Measurements from ENCODE around the gene PRSS38.

Gene PRSS38

DNA sequence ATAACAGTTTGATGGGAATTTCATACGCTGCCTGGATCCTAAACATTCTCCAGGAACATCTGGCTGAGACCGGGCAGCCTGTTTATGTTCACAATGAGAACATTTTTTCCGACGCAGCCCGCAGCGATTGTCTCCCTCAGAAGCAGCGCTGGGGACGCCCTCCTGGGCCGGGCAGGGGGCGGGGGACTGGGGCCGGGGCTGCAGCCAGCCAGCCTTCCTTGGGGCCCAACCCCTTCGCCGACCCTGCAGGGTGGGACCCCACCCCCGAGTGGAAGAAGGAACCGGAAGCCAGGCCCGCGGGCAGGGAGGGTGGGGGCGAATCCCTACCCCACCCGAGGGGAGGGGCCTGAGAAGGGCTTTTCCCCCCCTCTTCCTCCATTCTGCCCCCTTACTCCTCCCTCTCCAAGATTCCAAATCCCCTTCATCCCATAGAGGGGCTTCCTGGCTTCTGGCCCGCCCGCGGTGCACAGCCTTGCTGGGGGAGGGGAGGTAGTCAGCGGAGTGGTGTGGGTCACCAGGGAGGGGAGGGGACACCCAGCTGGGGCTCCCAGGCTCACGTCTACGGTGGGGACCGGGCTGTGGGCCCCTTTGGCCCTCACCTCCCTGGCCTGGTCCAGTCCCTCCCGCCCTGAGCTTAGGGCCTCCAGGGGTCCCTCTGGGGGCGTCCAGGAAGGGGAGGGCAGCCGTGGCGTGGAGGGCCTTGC, 71.7 kb downstream of the PRSS38 start:
- FAIRE-seq: no peak

DNA sequence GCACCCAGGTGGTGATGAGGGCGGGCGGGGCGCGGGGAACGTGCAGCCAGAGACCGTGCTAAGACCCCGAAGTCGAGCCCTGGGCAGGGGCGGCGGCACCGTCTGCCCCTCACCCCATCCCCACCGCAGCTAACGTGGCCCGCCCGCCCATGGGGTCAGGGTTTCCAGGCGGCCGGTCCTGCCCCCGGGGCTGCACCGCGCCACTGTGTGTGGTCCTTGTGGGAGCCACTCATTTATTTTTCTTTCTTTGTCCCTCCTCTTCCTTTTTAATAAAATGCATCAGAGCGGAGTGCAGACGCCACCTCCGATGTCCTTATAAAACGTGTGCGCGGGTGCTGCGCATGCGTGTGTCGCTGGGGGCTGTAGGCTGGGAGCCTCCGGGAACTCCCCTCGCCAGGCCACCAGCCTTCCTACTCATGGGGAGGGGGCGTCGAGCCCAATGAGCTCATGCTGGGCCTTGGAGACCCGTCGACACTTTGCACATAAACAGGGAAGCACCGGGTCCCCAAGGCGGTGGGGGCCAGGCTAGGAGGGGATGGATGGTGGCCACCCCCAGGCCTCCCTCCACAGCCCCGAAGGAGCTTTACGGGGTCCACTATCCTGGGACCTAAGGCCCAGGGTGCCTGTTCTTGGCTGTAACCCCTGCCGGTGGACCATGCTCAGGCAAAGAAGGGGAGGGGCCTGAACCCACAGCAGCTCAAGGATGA, 72.4 kb downstream of the PRSS38 start:
- FAIRE-seq: no peak

DNA sequence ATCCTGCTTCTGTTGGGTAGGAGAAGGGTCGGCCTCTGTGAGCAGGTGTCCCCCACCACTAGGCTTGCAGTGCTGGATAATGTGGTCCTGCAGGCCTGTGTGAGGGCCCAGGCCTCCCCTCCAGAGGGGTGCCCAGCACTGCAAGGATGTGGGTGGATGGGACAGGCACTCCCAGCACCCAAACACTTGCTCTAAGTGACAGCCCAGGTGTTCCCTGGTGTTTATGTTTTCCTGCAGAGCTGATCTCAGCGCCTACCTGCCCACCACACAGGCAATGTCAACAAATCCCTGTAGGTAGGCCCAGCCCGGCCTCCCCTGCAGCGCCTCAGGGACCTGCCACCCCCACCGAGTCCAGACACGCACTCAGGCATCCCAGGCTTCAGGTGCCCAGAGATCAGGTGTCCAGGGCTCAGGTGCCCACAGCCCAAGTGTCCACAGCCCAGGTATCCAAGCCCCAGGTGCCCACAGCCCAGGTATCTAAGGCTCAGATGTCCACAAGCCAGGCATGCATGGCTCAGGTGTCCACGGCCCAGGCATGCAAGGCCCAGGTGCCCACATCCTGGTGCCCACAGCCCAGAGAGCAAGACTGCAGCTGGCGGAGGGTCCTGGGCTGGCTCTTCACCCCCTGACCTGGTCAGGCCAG, 73.0 kb downstream of the PRSS38 start:
- no peak for FAIRE-seq

DNA sequence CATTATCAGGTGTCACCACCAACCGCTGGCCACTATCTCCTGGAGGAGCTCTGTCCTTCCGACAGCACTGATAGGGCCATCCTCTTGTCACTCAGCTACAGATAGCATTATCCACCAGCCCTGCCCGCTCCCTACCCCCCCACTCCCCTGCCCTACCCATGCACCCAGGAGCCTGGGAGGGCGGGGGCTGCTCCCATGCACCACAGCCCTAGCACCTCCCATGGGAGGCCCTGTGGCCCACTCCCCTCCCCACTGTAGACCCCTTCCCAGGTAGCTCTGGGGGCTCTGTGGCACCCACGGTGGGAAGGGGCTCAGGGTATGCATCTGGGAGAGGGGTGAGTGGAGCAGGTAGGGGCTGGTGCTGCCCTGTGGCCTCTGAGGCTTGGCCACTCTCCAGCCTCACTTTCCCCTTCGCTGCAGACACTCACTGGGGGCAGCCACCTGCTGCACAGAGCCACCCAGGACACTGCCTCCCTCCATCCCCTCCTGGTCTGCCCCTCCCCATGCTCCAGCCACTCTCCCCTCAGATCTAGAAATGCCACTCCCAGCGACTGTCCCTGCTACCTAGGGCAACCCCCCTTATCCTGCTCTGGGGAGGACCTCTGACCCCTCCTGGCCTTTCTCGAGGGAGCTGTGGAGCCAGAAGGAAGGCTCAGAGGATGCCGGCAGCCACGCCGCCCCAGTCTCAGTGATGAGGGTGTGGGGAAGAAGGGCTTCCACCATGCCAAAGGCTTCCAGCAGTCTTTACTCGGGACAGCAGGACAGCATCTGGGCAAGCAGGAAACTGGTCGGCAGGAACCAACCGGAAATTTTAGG, 73.8 kb downstream of the PRSS38 start:
- FAIRE-seq: no peak

DNA sequence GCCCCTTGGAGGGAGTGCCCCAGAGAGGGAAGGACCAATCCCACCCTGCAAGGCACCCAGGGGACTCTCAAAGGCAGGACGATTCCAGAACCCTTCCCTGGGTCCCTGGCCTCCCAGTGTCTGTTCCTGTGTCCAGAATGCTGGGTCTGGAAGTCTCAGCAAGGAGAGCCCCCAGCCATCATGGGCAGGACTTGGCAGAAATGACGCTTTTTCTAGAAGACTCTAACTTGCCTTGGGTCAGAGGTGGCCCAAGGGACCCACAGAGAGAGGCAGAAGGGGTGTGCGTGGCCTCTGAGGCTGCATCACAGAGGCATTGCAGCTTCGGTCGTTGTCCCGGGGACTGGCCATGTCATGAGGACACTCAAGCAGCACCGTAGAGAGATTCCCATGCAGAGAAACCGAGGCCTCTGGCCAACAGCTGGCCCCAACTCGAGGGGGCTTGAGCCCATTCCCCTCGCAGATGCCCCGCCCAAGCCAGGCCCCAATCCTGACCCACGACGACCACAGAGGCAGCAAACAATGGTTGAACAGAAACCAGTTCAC, 74.5 kb downstream of the PRSS38 start:
- no peak for FAIRE-seq

DNA sequence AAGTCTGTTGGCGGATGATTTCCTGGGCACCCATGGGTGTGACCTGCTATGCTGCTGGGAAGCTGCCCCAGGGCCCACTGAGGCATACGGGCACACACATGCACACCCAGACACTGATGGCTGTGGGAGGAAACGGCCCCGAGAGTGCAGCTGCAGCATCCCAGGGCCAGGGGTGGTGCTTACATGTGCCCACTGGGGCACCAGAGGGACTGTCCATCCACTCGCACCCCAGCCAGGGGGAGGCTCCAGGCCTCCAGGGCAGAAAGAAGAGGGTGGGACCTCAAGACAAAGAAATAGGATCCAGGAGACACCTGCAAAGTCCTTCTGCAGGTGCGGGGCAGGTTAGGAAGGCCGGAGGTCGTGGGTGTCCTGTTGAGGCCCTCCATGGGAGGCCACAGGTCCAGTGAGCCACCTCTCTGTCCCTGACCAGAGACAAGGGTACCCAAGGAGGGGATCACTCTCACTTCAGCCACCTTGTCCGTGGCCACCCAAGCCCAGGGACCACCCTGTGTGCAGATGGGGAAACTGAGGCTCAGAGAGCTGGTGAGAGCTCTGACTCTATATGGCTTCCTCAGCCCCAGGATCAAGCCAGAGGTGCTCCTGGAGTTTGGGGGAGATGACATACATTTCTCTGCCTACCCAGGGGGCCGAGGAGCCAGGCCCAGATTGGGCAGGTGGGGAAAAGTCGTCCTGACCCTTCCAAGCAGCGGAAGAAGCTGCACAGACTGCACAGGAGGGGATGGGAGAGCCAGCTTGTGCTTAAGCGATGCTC, 75.2 kb downstream of the PRSS38 start:
- no peak for FAIRE-seq

DNA sequence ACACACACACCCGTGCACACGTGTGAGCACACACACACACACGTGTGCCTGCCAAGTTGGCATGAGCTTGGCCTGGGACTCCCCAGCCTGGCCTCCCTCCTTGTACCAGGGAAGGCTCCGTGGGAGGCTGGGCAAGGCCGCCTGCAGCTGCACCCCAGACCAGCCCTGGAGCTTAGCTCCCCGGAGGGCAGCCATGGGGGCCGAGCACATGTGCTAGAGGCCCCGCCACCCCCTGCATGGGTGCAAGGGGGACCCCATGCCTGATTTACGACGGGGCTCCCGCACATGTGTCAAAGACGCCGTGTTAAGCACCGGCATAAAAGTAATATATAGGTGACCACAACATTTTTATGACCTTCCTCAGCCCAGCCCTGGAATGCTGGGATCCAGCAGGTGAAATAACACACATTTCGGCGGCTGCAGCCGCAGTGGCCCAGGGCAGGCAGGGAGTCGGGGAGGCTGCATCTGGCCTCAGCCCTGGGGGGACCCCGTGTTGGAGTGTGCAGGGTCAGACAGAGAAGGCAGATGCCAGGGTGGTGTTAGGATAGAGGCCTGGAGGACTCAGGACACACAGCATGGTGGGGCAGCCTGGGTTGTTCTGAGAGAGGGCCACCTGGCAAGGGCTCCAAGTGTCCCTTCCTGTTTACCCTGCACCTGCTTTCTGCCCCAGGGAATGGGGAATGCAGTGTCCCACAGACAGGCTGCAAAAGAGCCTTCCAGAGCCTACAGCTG, 75.9 kb downstream of the PRSS38 start:
- no peak for FAIRE-seq

DNA sequence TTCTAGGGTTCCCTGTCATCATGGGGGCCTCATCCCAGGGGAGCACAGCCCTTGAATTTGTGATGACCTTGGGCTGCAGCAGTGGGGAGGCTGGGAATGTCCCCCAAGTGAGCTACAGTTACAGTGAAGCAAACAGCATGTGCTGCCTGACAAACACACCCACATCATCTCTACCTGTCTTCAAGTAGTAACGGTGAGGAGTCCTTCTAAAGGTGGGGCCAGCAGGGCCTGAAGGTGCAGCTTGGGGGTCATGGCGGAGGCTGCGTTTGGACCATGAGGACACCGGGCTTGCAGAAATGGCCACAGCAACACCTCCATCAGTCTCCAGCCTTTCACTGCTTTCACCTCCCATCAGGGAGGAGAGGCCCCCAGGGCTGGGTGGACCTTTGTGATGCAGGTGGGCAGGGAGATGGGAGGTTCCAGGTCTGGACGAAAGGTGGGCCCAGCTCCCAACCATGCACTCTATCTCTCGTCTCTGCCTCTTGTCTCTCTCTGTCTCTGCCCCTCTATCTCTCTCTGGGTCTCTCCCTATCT, 76.5 kb downstream of the PRSS38 start:
- no peak for FAIRE-seq

DNA sequence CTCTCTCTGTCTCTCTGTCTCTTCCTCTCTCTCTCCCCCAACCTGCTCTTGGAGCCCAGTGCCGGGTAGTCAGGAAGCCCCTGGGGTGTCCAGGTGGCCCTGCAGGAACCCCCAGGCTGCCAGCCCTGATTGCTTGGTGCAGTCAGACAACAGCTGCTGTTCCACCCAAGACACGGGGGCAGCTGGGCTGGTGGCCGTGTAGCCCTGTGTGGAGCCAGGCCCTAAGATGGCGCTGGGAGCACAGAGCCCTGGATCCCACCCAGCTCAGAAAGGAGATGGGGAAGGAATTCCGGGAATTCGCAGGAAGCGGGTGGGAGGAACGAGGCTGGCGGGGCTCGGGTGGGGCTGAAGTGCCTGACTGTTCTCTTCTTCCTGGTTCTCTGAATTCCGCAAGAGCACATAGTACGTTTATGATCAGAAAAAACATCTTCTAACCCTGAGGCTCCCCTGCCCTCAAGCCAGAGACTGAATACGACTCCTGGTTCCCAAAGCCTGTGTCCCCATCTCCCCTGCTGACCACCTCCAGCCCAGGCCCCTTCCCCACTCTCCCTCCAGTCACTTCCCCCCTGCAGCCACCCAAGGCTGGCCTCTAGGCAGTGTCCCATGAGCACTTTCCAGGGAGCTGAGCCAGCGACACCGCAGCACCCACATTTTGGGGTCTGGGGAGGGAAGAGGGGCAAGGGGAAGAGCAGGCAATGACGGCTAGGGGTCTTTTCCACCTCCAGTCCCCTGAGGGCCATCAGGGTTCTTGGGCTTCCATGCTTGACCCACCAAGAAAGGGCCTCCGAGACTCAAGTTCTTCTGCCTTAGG, 77.2 kb downstream of the PRSS38 start:
- FAIRE-seq: no peak

DNA sequence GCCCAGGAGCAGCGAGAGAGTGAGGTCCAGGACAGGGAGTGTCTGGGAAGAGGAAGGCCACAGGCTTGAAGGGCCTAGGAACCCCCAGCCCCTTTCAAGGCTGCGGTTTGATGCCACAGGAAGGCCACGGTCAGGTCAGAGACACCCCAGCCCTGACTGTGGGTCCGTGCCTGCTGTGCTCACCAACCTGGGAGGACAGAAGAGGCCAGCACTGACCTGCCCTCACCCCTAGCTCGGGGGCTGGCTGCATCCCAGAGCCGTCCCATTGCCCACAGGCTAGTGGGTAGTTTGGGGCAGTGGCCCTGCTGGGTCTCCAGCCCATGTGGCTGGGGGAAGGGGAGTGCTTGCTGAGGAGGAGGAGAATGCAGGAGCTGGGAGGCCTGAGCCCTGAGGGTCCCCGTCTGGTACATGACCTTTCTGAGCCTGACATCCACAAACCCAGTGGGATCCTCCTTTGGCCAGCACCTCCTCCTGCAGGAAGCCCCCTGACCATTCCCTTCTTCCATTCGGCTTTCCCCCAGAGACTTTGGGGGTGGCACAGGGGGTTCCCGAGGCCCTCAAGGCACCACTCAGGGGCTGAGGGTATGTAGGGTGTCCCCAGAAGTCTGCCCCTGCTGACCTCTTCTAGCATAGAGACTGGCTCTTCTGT, 77.9 kb downstream of the PRSS38 start:
- no peak for FAIRE-seq

DNA sequence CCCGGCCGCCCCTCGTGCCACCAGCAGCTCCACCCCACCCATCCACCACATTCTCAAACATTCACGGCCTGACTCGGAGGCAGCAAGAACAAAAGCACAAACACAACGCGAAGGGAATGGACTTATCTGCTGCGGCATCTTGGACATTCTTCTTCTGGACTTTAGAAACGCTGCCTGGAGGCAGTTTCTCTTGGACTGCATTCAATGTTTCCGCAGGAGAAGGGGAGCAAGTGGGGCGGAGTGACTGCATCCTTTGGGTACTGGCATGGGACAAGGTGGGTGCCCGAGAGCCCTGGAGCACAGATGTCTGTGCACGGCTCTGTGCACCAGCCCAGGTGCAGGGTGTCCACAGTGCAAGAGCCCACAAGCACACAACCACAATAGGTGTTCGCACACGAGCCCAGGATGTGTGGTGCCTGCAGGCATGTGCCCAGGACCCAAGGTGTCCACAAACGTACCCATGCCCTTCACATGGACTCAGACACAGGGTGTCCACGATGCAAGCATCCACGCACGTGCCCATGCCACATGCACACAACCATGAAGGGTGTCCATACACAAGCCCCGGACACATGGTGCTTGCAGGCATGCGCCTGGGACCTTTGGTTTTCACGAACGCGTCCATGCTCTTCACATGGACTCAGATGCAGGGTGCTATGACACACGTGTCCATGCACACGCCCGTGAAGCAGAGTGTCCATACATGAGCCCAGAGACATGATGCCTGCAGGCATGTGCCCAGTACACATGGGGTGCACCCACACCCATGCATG, 78.7 kb downstream of the PRSS38 start:
- FAIRE-seq: no peak

DNA sequence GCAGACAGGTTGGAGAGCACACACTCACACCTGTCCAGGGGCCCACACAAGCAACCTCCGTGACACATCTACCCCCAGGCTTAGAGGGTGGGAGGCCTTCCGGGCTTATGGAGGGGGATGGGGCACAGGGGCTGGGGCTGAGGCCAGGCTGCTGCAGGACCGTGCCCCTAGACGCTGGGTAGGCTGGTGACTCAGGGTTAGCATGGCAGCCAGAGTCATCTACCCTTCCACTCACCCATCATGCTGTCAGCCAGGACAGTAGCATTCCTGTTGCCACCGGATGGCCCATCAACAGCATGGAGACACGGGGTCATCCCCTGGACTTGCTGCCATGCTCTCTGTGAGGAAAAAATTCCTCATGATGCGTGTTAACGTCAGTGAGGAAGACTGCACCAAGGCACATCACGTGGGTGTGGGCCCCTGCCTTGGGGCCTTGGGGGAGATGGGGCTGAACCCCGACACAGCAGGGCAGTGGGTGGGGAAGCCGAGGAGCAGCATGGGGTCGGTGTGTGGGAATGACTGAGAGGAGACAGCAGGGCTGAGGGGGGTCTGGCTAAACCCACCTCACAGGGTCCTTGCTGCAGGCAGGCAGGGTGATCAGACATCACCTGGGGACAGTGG, 79.5 kb downstream of the PRSS38 start:
- FAIRE-seq: no peak

All from endometrium (tissue), 2 donors.